Measurements from ENCODE around the gene FAM222A.

DNA sequence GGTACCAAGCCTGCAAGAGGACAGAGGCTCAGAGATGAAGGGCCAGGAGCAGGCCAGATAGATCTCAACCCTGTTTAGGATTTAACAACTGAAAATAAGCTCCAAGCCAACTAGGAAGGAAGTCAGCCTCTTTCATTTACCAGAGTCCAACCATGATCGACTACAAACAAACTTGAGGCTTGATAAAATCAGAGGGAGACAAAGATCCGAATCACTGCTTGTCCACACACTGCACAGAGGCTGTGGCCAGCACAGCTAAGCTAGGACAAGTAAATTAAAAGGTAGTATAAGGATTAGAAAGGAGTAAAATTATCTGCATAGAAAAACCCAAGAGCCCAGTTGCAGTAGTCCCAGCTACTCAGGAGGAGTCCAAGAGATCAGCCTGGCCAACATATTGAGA lies 40.3 kb downstream of the FAM222A start:
- TF ChIP-seq POLR2AphosphoS5 (IDR thresholded peaks at IDR 0.05; ENCODE audit: low read depth, low read length) = no peak
- TF ChIP-seq, protein P1, sequence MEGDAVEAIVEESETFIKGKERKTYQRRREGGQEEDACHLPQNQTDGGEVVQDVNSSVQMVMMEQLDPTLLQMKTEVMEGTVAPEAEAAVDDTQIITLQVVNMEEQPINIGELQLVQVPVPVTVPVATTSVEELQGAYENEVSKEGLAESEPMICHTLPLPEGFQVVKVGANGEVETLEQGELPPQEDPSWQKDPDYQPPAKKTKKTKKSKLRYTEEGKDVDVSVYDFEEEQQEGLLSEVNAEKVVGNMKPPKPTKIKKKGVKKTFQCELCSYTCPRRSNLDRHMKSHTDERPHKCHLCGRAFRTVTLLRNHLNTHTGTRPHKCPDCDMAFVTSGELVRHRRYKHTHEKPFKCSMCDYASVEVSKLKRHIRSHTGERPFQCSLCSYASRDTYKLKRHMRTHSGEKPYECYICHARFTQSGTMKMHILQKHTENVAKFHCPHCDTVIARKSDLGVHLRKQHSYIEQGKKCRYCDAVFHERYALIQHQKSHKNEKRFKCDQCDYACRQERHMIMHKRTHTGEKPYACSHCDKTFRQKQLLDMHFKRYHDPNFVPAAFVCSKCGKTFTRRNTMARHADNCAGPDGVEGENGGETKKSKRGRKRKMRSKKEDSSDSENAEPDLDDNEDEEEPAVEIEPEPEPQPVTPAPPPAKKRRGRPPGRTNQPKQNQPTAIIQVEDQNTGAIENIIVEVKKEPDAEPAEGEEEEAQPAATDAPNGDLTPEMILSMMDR (IDR thresholded peaks at IDR 0.05; ENCODE audit: control extremely low read depth in 1 of 3, insufficient read depth in 1 of 3, low read depth in 1 of 3, low read length in 3 of 3) = no peak
- TF ChIP-seq POLR2A (IDR thresholded peaks at IDR 0.05; ENCODE audit: control extremely low read depth in 1 of 2, low read depth in 2 of 2, low read length in 2 of 2) = no peak
- TF ChIP-seq EP300 (IDR thresholded peaks at IDR 0.05; ENCODE audit: borderline replicate concordance in 1 of 2, low read depth in 2 of 2, low read length in 2 of 2) = no peak
- TF ChIP-seq KDM5A (IDR thresholded peaks at IDR 0.05; ENCODE audit: low read length) = no peak
- no peak for TF ChIP-seq HDAC6 (IDR thresholded peaks at IDR 0.05; ENCODE audit: low read depth, low read length)
- TF ChIP-seq SP4 (IDR thresholded peaks at IDR 0.05; ENCODE audit: low read length) = no peak
- no peak for TF ChIP-seq EZH2 (IDR thresholded peaks at IDR 0.05; ENCODE audit: low read depth, low read length, severe bottlenecking)
